Epithelial cell of proximal tubule (primary cell): Measurements from ENCODE around the gene NUDC. TPM values are rescaled to one million over a fixed set of nuclear protein-coding genes. Genes with fewer than 3 reads are reported as not detected.

Experiments used
- DNase-seq: peaks from one replicate; pipeline ENCODE4 v3.0.0-alpha.2; 2011; ENCODE audit warnings: low read depth
- H3K4me3 ChIP-seq: 2 replicates; pipeline ENCODE4 v1.5.1; 2011; ENCODE audit warnings: low read depth, mild to moderate bottlenecking, low read length
- total RNA-seq: library from RNA; depleted of rRNA; stranded (reverse); fragments of >200 nt; gene quantifications from 2 replicates; pipeline ENCODE4 v1.2.3, GENCODE V29; 2015
- TF ChIP-seq, protein P1 (sequence below): conservative IDR thresholded peaks from 2 replicates; pipeline ENCODE4 v1.5.1; 2012; ENCODE audit warnings: low read depth, mild to moderate bottlenecking, low read length

Gene NUDC
- total RNA-seq, 1 donor from 2014 or later = 139 TPM

DNA sequence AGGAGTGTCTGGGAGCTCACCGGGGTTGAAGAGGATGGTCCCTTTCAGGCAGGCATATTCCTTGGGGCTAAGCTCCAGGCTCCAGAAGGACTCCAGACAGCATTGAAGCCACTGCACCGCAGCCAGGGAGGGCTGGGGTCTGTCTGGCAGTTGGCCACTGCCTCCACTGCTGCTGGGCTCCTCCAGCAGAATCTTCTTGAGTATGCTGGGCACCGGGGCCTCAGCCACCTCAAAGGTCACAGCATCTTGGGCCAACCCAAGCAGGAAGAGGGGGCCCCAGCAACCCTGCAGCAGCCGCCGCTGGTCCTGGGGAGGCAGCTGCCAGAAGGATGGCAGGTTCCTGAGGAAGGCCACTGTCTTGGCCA, 8.2 kb upstream of the NUDC start:
- no peak for DNase-seq
- TF ChIP-seq, protein P1, sequence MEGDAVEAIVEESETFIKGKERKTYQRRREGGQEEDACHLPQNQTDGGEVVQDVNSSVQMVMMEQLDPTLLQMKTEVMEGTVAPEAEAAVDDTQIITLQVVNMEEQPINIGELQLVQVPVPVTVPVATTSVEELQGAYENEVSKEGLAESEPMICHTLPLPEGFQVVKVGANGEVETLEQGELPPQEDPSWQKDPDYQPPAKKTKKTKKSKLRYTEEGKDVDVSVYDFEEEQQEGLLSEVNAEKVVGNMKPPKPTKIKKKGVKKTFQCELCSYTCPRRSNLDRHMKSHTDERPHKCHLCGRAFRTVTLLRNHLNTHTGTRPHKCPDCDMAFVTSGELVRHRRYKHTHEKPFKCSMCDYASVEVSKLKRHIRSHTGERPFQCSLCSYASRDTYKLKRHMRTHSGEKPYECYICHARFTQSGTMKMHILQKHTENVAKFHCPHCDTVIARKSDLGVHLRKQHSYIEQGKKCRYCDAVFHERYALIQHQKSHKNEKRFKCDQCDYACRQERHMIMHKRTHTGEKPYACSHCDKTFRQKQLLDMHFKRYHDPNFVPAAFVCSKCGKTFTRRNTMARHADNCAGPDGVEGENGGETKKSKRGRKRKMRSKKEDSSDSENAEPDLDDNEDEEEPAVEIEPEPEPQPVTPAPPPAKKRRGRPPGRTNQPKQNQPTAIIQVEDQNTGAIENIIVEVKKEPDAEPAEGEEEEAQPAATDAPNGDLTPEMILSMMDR = no peak
- no peak overlapping the region for H3K4me3 ChIP-seq

DNA sequence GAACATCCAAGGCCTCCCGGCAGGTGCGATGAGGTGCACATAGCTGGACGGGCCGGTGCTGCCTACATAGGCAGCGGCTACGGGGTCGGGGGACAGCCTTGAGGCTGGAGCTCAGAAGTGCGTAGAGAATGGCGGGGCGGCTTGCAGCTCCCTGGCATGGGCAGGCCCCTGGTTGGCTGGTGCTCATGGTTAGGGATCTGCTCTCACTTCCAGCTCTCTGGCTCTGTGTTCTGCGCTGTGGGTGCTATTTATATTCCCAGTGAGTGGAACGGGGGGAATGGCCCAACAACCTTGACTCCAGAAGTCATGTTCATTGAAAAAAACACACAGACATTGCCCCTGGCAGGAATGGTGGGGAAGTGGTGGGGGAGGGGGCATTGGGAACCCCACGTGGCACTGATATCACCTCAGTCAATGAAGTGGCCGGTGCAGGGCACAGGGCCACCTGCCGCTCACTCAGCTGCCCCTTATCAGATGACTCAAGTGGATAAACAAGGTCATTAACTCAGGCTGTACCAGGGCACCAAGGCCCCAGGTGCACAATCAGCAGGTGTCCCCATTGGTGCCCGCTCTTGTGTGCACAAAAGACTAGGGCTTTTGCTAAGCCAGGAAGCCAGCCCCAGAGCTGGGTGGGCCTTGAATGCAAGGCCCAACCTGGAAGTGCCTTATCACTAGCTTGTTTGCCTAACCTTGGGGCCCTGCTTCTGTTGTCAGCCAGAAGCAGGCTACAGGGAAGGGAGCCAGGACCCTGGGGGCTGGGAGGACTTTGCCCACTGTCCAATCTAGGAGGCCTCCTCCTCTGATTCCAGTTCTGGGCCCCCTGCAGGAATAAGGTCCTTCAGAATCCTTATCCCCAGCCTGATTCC, 7.6 kb upstream of the NUDC start, which contains the start of gene NR0B2:
NR0B2 (minus strand) TSS at position 222 of the 866 bp plus-strand sequence; CDS start at position 187, 35 bp downstream.
- no peak within 1 kb of the TSS for H3K4me3 ChIP-seq
- DNase-seq = no peak
- TF ChIP-seq, protein P1 = no peak

DNA sequence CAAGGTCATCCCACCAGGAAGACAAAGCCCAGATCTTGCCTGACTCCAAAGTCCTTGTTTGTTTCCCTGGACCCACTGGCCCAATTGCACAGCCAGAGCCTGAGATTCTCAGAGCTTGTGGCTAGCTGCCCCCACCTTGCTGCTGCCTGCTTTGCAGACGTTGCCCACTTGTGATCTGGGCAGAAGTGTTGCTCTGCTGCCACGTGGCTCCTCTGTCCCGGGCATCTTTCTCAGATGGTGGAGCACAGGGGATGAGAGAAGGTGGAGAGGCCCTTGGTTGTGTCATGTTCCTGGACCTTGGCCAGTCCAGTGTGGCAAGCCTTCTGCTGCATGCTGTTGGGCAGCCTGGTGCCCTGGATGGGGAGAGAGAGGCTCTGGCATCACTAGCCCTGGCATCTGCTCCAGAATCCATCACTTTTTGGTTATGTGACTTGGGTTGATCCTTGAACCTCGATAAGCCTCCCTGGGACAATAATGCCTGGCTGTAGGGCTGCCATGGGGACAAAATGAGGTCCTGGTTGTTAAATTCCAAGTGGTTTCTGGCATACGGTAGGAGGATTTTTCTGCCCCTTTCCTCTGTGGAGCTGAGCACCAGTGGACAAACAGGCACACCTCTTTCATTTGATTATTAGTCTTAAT, 6.2 kb upstream of the NUDC start:
- H3K4me3 ChIP-seq = no peak overlapping the region
- no peak for DNase-seq
- TF ChIP-seq, protein P1 = no peak

DNA sequence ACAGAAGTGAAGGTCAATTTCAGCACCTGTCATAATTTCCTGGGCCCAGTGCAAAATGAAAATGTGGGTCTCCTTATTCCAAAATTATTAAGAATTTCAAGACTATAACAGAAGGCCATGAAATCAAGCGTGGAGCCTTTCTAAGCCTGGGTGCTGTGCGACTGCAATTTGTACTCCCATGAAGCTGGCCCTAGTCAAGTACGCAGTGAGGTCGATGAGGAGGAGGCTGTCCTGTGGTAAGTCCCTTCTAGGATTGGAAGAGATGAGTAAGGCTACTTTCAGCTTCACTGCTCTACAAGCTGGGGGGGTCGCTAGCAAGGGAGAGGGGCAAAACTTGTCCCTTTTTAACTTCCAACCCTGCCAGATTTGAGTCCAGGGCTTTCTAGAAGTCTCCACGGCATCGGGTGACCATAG, 410 bp upstream of the NUDC start:
- no peak for DNase-seq
- TF ChIP-seq, protein P1 = no peak

DNA sequence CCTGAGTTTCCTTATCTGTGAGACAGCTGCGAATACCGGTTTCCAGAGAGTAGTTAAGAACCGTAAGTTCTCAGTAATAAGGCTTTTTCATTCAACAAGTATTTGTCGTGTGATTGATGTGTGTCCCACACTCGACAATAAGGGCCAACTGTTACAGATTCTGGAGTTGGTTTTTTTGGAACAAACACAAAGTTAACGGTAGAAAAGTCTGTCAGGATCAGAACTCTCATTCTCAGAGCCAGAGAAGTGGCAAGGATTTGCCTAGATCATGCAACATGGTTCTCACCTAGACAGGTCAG, 837 bp downstream of the NUDC start:
- DNase-seq = no peak
- H3K4me3 ChIP-seq = peak overlapping the region; percentile 81
- TF ChIP-seq, protein P1 = no peak

More for the DNA sequence above, 410 bp upstream of the NUDC start:
- H3K4me3 ChIP-seq = peak overlapping the region; percentile 81

DNA sequence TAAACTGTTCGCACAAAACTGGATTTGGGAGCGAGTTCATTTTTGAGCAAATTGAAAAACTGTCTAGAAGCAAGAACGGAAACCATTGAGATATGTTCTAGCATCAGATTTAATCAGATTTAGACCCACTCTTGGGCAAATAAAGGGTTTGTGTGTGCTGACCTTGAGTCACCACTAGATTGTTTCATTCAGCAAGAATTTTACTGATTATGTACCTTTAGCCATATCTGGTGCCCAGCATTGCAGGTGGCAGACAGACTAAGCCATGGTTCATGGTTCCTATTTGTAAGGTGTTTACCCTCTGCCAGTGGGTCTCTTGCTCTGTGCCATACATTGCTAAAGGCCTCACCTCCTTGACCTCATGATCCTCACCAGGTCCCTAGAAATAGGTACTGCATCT, 1.4 kb downstream of the NUDC start:
- peak overlapping the region; percentile 81 for H3K4me3 ChIP-seq
- DNase-seq = no peak
- TF ChIP-seq, protein P1 = no peak
